Activated CD4-positive, alpha-beta T cell treated with anti-CD3 and anti-CD28 coated beads, Interleukin-2, amount 10 ng/mL, durations not matched to agents 24 days and 14 days (primary cell): Measurements from ENCODE around the gene NIPBL. TPM values are rescaled to one million over a fixed set of nuclear protein-coding genes. Genes with fewer than 3 reads are reported as not detected.

Experiments
- DNase-seq: peaks from one replicate; pipeline ENCODE4 v3.0.0; 2022
- H3K27ac Mint-ChIP-seq: one replicate; pipeline ENCODE4 v1.8.0; 2022; ENCODE audit warnings: mild to moderate bottlenecking, mixed read lengths
- H3K27me3 Mint-ChIP-seq: one replicate; pipeline ENCODE4 v1.8.0; 2022; ENCODE audit warnings: mixed read lengths
- H3K36me3 Mint-ChIP-seq: one replicate; pipeline ENCODE4 v1.8.0; 2022; ENCODE audit warnings: low read depth, mild to moderate bottlenecking, mixed read lengths
- H3K4me1 Mint-ChIP-seq: one replicate; pipeline ENCODE4 v1.8.0; 2021; ENCODE audit warnings: mixed read lengths
- H3K4me3 Mint-ChIP-seq: one replicate; pipeline ENCODE4 v1.8.0; 2022; ENCODE audit warnings: mild to moderate bottlenecking, moderate library complexity, mixed read lengths
- H3K9me3 Mint-ChIP-seq: one replicate; pipeline ENCODE4 v1.8.0; 2021; ENCODE audit warnings: mixed read lengths
- intact Hi-C: fragments of 100-400 bp; cut with micrococcal nuclease; formaldehyde crosslinking; loops from one replicate; pipeline ENCODE4 v1.15.1; 2023
- total RNA-seq: library from RNA; stranded (reverse); gene quantifications from 2 replicates; pipeline ENCODE4 v1.2.3, GENCODE V29; 2022

Gene NIPBL
- total RNA-seq, 1 donor from 2014 or later: 49.6 TPM

DNA sequence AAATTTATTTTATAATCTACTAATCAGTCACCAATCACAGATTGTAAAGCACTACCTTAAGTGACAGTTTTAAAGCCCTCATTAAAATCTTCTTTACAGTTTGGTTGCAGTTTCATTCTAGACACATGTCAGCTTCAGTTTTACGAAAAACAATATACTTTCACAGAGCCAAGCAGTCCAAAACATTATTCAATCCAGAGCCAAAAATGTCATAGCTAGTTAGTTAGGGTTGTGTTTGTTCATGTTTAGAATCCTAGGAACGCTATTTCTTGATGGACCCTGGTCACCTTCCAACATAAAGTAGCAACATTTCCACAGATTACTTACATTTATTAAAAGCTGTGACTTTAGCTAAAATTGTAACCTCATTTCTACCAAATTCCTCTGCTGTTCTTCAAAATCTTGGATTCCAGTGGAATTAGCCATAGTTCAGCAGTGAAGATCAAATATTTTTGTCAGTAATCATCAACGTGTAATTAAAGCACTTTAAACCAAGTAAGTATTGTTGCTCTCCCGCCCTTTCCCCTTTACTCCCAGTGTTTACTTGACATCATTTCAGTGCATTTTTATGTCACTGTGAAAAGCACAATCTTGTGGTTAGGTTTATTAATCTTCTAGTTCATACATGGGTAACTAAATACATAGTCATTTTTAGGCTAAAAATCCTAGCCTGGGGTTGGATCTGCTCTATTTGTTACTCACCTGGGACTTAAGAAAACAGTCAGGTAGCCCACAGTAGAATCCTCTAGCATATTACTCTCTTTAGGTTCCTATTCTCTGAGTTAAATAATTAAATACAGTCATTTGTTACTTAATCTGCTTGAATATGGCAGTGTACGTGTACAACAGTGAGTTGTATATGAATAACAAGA lies 74.3 kb downstream of the NIPBL start:
- no peak for DNase-seq
- Mint-ChIP-seq H3K4me1 (peaks cover 4% of the 10 kb centered on the region), H3K27me3 (no peaks in the 10 kb centered on the region), H3K27ac (no peak overlapping the region), H3K36me3 (peaks cover 8% of the 10 kb centered on the region), H3K9me3 (no peaks in the 10 kb centered on the region), H3K4me3 (no peak overlapping the region)
- intact Hi-C loops: no loop called here

DNA sequence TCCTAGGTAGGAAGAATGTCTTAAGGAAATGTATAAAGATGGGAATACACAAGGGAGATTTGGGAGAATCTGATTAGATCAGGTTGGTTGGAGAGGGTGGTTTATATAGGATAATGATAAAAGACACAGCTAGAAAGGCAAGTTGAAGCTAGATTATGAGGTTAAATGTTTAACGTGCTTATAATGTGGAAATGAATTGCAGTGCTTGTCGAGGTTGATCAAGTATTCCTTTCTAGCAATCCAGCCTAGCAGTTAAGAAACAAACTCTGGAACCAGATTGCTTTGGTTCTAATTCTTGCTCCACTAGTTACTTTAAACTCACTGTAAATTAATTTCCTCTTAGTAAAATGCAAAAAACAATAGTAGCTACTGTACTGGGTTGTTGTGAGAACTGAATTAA lies 76.5 kb downstream of the NIPBL start:
- Mint-ChIP-seq H3K27ac (no peak overlapping the region), H3K4me3 (no peak overlapping the region), H3K4me1 (peaks cover 4% of the 10 kb centered on the region), H3K9me3 (no peaks in the 10 kb centered on the region), H3K27me3 (no peaks in the 10 kb centered on the region), H3K36me3 (peaks cover 15% of the 10 kb centered on the region)
- intact Hi-C loops: no loop called here
- no peak for DNase-seq

DNA sequence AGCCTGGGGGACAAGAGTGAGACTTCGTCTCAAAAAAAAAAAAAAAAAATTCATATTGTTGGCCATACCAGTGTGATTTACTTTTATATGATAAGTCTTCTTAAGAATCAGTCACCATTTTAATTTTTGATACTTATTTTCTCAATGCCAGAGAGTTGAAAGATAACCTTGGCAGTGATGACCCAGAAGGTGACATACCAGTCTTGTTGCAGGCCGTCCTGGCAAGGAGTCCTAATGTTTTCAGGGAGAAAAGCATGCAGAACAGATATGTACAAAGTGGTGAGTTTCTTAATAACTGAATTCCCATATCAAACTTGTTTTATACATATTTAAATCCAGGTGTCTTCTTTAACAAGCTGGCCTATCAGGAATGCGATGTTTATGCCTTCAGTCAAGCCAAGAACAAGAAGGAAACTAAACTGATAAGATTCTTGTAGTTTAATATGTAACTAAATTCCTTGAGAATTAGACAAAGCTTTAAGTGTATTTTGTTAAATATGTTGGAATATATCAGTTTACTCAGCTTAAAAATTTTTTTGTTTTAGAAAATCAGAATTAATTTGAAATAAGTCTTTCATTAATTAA lies 81.5 kb downstream of the NIPBL start:
- H3K4me3 Mint-ChIP-seq: no peak overlapping the region
- no peaks in the 10 kb centered on the region for H3K9me3 Mint-ChIP-seq
- intact Hi-C loops: no loop called here
- no peaks in the 10 kb centered on the region for H3K27me3 Mint-ChIP-seq
- H3K4me1 Mint-ChIP-seq: no peaks in the 10 kb centered on the region
- no peak overlapping the region for H3K27ac Mint-ChIP-seq
- peaks cover 20% of the 10 kb centered on the region for H3K36me3 Mint-ChIP-seq
- DNase-seq: no peak

DNA sequence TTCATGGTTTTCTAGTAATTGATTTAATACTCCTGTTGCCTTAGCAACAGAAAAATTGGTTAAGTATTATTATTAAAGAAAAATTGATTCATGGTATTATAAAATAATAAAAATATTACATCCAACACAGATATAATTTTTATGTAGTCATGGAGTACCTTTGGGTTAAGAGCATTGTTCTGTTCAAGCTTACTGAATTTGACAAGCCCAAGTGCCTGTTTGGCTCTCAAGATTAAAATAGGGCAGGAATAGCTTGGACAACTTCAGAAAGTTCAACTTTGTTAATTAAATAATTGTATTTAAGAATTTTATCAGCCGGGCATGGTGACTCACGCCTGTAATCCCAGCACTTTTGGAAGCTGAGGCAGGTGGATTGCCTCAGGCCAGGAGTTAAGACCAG lies 82.0 kb downstream of the NIPBL start:
- peaks cover 20% of the 10 kb centered on the region for H3K36me3 Mint-ChIP-seq
- H3K4me1 Mint-ChIP-seq: no peaks in the 10 kb centered on the region
- intact Hi-C loops: no loop called here
- no peaks in the 10 kb centered on the region for H3K27me3 Mint-ChIP-seq
- DNase-seq: no peak
- H3K4me3 Mint-ChIP-seq: no peak overlapping the region
- H3K9me3 Mint-ChIP-seq: no peaks in the 10 kb centered on the region
- no peak overlapping the region for H3K27ac Mint-ChIP-seq

DNA sequence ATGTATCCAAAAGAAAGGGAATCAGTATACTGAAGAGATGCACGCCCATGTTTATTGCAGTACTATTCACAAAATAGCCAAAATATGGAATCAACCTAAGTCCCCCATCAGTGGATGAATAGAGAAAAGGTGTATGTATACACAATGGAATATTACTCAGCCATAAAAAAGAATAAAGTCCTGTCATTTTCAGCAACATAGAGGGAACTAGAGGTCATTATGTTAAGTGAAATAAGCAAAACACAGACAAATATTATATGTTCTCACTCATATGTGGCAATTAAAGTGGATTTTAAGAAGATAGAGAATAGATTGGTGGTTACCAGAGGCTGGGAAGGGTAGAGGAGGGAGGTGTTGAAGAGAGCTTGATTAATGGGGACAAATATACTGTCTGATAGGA lies 88.6 kb downstream of the NIPBL start:
- Mint-ChIP-seq H3K27ac (no peak overlapping the region), H3K4me3 (no peak overlapping the region), H3K4me1 (no peaks in the 10 kb centered on the region), H3K9me3 (peaks cover 4% of the 10 kb centered on the region), H3K36me3 (peaks cover 28% of the 10 kb centered on the region), H3K27me3 (no peaks in the 10 kb centered on the region)
- intact Hi-C loops: no loop called here
- DNase-seq: no peak

DNA sequence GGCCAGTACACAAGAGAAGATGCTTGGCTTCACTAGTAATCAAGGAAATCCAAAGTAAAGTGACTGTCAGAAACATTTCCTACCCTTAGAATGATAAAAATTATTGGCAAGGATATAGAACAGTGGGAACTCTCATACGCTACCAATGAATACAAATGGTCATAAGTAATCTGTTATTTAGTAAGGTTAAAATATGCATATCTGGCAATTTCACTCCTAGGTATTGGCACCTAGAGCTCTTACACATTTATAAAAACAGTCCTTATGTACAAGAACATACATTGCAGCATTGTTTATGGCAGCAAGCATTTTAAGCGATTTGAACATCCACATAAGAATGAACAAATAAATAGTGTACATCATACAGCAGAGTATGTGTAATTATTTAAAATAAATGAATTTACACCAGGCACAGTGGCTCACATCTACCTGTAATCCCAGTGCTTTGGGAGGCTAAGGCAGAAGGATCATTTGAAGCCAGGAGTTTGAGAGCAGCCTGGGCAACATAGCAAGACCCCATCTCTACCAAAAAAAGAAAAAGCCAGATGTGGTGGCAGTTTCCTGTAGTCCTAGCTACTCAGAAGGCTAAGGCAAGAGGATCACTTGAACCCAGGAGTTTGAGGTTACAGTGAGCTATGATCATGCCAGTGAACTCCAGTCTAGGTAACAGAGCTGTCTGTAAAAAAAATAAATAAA lies 93.3 kb downstream of the NIPBL start:
- Mint-ChIP-seq H3K27ac (no peak overlapping the region), H3K9me3 (peaks cover 4% of the 10 kb centered on the region), H3K4me3 (no peak overlapping the region), H3K36me3 (peaks cover 35% of the 10 kb centered on the region), H3K27me3 (no peaks in the 10 kb centered on the region), H3K4me1 (no peaks in the 10 kb centered on the region)
- intact Hi-C loops: no loop called here
- no peak for DNase-seq

DNA sequence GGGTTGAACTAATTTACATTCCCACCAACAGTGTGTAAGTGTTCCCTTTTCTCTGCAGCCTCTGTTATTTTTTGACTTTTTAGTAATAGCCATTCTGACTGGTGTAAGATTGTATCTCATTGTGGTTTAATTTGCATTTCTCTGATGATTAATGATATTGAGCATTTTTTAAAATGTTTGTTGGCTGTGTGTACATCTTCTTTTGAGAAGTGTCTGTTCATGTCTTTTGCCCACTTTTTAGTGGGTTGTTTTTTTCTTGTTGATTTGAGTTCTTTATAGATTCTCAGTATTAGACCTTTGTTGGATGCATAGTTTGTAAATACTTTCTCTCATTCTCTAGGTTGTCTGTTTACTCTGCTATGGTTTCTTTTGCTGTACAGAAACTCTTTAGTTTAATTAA lies 101.6 kb downstream of the NIPBL start:
- peaks cover 7% of the 10 kb centered on the region for H3K4me1 Mint-ChIP-seq
- peaks cover 41% of the 10 kb centered on the region for H3K36me3 Mint-ChIP-seq
- H3K27me3 Mint-ChIP-seq: no peaks in the 10 kb centered on the region
- DNase-seq: no peak
- H3K27ac Mint-ChIP-seq: no peak overlapping the region
- H3K9me3 Mint-ChIP-seq: peaks cover 17% of the 10 kb centered on the region
- no peak overlapping the region for H3K4me3 Mint-ChIP-seq
- intact Hi-C loops: no loop called here

DNA sequence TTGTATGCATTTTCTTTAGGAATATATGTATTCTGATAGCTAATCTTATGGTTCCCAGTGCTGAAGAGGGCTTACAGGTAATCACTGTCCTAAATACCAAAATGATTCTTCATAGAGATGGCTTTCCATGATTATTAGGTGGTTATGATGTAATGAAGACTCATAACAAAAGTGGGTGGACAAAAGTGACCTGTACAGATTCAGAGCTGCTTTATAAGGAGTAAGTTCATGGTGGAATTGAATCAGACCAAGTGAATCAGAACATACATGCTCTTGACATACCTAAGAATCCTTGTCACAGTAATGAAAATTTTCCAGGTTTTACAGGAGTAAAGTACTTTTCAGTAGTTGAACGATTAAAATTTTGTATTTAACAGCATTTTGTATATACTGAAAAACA lies 105.6 kb downstream of the NIPBL start:
- peaks cover 11% of the 10 kb centered on the region for H3K4me1 Mint-ChIP-seq
- peaks cover 22% of the 10 kb centered on the region for H3K9me3 Mint-ChIP-seq
- no peak overlapping the region for H3K4me3 Mint-ChIP-seq
- intact Hi-C loops: no loop called here
- DNase-seq: no peak
- peaks cover 43% of the 10 kb centered on the region for H3K36me3 Mint-ChIP-seq
- H3K27me3 Mint-ChIP-seq: no peaks in the 10 kb centered on the region
- no peak overlapping the region for H3K27ac Mint-ChIP-seq

DNA sequence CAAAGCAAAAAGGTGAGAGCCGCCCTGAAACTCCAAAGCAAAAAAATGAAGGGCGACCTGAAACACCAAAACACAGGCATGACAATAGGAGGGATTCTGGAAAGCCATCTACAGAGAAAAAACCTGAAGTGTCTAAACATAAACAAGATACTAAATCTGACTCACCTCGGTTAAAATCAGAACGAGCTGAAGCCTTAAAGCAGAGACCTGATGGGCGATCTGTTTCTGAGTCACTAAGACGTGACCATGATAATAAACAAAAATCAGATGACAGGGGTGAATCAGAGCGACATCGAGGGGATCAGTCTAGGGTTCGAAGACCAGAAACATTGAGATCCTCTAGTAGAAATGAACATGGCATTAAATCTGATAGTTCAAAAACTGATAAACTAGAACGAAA lies 108.8 kb downstream of the NIPBL start:
- Mint-ChIP-seq H3K36me3 (peaks cover 21% of the 10 kb centered on the region), H3K27ac (no peak overlapping the region), H3K4me1 (peaks cover 4% of the 10 kb centered on the region), H3K4me3 (no peak overlapping the region), H3K27me3 (no peaks in the 10 kb centered on the region), H3K9me3 (peaks cover 5% of the 10 kb centered on the region)
- intact Hi-C loops: no loop called here
- no peak for DNase-seq

DNA sequence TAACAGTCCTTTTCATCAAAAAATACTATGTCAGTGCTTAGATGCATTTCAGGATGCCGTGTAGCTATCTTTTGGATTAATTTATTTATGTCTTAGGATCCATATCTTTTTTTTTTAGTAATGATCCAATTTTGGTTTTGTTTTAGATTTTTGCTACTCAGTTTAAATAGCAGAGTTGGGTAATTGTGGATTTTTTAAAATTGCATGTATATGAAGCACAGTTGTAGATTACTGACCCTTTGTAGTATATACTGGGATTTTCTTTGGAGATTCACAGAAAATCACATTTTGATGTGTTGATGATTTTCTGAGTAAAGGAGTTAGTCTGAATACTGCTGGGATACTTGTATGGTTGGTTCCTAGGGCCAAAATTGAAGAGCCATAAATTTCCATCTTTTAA lies 111.8 kb downstream of the NIPBL start:
- intact Hi-C loops: no loop called here
- H3K27ac Mint-ChIP-seq: no peak overlapping the region
- peaks cover 5% of the 10 kb centered on the region for H3K9me3 Mint-ChIP-seq
- peaks cover 23% of the 10 kb centered on the region for H3K36me3 Mint-ChIP-seq
- no peak for DNase-seq
- peaks cover 4% of the 10 kb centered on the region for H3K4me1 Mint-ChIP-seq
- H3K4me3 Mint-ChIP-seq: no peak overlapping the region
- no peaks in the 10 kb centered on the region for H3K27me3 Mint-ChIP-seq

DNA sequence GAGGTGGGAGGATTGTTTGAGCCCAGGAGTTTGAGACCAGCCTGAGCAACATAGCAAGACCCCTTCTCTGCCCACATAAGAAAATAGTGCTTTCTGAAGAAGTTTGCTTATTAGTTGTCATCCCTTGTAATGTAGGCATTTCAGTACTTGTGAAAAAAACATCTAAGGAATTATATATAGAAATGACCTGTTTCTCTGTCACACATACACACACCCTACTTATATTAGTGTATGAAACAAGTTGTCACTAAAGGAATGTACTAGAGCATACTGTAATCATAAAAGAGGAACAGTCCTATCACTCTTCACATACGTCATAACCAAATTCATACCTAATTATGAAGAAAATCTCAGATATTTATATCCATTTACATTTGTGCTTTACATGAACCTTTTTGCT lies 122.0 kb downstream of the NIPBL start:
- intact Hi-C loops: no loop called here

DNA sequence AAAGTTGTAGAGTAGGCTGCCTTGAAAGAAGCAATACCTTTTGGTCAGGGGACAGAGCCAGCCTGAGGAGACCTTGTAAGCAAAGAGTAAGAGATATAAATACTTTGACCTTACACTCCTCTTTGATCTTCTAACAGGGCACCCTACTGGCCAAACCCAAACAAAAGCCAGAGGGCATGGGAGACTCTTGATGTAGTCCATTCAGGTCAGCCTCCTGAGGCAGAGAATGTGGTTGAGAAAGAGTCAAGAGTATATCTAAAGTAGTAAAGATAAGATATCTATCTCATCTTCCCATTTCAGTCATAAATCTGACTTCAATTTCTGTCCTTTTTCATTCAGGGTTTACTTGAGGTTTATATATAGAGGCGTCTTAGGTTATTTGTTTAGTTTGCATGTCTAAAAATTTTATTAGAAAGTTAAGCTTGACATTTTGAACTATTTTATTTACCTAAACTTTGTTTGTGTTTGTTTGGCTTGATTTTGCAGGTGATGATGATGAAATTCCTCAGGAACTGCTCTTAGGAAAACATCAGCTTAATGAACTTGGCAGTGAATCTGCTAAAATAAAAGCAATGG lies 125.7 kb downstream of the NIPBL start:
- DNase-seq: no peak
- no peak overlapping the region for H3K27ac Mint-ChIP-seq
- no peaks in the 10 kb centered on the region for H3K27me3 Mint-ChIP-seq
- intact Hi-C loops: loop anchor here (10.0 kb wide), 1 partner anchor 127 kb away; the partner anchor contains the start of gene NIPBL
- no peak overlapping the region for H3K4me3 Mint-ChIP-seq
- H3K4me1 Mint-ChIP-seq: peaks cover 4% of the 10 kb centered on the region
- H3K36me3 Mint-ChIP-seq: peaks cover 29% of the 10 kb centered on the region
- H3K9me3 Mint-ChIP-seq: no peaks in the 10 kb centered on the region

More for the DNA sequence above, 122.0 kb downstream of the NIPBL start:
- H3K27me3 Mint-ChIP-seq: no peaks in the 10 kb centered on the region
- H3K36me3 Mint-ChIP-seq: peaks cover 39% of the 10 kb centered on the region
- no peak for DNase-seq
- H3K27ac Mint-ChIP-seq: no peak overlapping the region
- peaks cover 4% of the 10 kb centered on the region for H3K4me1 Mint-ChIP-seq
- H3K9me3 Mint-ChIP-seq: no peaks in the 10 kb centered on the region
- H3K4me3 Mint-ChIP-seq: no peak overlapping the region

DNA sequence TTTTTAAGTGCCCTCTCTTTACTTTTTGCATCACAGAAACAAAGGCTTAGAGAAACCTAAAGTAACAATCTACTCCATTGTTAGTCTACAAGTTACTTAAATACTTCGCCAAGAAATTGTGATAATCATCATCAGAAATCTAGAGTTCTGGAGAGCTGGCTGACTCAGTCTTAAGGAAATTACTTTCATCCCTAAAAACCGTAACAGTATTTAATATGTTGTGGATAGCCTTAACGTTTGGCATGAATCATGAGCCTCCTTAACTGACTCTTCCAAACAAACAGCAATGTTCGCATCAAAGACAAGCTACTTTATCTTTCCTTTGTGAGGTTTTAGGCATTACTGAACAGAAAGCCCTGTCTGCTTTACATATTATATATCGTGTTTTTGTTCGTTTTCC lies 128.7 kb downstream of the NIPBL start:
- Mint-ChIP-seq H3K36me3 (peaks cover 22% of the 10 kb centered on the region), H3K4me1 (no peaks in the 10 kb centered on the region), H3K27ac (no peak overlapping the region), H3K4me3 (no peak overlapping the region), H3K27me3 (no peaks in the 10 kb centered on the region), H3K9me3 (no peaks in the 10 kb centered on the region)
- no peak for DNase-seq
- intact Hi-C loops: loop anchor here (10.0 kb wide), 1 partner anchor 130 kb away; the partner anchor contains the start of gene NIPBL
